AG04450 (cell line): ENCODE results near the gene OTOF. TPM values are rescaled to one million over a fixed set of nuclear protein-coding genes. Genes with fewer than 3 reads are reported as not detected.

Source experiments
- CTCF ChIA-PET: fragments of 300-600, 350-600 bp; formaldehyde crosslinking; extraction: SDS; loops from one replicate; lab custom pipeline; 2022; ENCODE audit warnings: antibody characterized with exemption, inconsistent platforms; lab: Charles Lee
- POLR2A ChIA-PET: fragments of 350-600 bp; formaldehyde crosslinking; extraction: SDS; loops from one replicate; lab custom pipeline; 2021; ENCODE audit warnings: antibody characterized with exemption, inconsistent platforms; lab: Yijun Ruan, JAX
- DNase-seq: peaks from one replicate; pipeline ENCODE4 v3.0.0-alpha.2; 2011; ENCODE audit warnings: low read depth, low spot score
- H3K27ac ChIP-seq: one replicate; pipeline ENCODE4 v1.5.1; 2012; ENCODE audit warnings: low read depth, low read length, control low read depth
- H3K27me3 ChIP-seq: one replicate; pipeline ENCODE4 v1.6.0; 2012; ENCODE audit warnings: low read length; ENCODE audit not compliant: control insufficient read depth, insufficient read depth
- H3K4me3 ChIP-seq: 2 replicates; pipeline ENCODE4 v1.5.1; 2011; ENCODE audit warnings: mild to moderate bottlenecking, low read depth, low read length, control low read depth
- H3K9me3 ChIP-seq: 2 replicates; pipeline ENCODE4 v1.5.1; 2012; ENCODE audit warnings: low read length; ENCODE audit not compliant: control insufficient read depth, insufficient read depth
- polyA plus RNA-seq: library from polyadenylated mRNA; depleted of rRNA; stranded (reverse); fragments of >200 nt; gene quantifications from 2 replicates; pipeline ENCODE4 v1.2.3, GENCODE V29; 2011
- TF ChIP-seq, protein P1 (sequence below): IDR thresholded peaks from 2 replicates; pipeline ENCODE4 v1.5.1; 2011; ENCODE audit warnings: low read depth, low read length, control low read depth, inconsistent platforms

OTOF gene
- polyA plus RNA-seq, 1 experiment: not detected

DNA sequence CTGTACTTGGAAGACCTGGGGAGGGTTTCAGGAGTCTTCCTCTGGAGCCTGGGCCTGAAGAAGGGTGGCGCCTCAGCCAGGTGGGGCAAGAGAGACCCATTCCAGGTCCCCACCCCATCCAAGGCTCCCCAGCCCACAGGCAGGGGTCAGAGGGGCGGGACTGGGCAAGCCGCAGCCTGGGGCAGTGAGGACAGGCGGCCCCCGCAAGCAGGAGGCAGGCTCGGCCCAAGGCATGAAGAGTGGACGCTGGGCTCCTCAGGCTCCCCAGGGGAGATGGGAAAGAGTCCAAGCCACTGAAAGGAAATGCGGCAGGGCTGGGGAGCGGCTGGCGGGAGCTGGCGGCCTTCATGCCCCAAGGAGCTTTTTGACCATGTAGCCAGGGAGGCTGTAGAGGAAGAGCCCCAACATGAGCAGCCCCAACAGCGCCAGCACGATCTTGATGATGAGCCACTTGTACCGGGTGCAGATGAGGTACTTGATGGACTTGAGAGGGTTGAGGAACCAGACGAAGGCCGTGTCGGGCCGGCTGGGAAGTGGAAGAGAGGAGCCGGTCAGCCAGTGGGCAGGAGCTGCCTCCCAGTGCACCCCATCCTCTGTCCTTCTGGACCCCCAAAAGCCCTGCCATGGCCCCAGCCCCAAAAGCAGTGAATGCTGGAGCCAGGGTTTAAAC lies 20.1 kb downstream of the OTOF start:
- TF ChIP-seq, protein P1, sequence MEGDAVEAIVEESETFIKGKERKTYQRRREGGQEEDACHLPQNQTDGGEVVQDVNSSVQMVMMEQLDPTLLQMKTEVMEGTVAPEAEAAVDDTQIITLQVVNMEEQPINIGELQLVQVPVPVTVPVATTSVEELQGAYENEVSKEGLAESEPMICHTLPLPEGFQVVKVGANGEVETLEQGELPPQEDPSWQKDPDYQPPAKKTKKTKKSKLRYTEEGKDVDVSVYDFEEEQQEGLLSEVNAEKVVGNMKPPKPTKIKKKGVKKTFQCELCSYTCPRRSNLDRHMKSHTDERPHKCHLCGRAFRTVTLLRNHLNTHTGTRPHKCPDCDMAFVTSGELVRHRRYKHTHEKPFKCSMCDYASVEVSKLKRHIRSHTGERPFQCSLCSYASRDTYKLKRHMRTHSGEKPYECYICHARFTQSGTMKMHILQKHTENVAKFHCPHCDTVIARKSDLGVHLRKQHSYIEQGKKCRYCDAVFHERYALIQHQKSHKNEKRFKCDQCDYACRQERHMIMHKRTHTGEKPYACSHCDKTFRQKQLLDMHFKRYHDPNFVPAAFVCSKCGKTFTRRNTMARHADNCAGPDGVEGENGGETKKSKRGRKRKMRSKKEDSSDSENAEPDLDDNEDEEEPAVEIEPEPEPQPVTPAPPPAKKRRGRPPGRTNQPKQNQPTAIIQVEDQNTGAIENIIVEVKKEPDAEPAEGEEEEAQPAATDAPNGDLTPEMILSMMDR: no peak
- H3K4me3 ChIP-seq: no peak overlapping the region
- POLR2A ChIA-PET: no interaction called here
- DNase-seq: no peak
- no peaks in the 10 kb centered on the region for H3K9me3 ChIP-seq
- CTCF ChIA-PET: no interaction called here
- H3K27me3 ChIP-seq: peaks cover 13% of the 10 kb centered on the region
- no peak overlapping the region for H3K27ac ChIP-seq

DNA sequence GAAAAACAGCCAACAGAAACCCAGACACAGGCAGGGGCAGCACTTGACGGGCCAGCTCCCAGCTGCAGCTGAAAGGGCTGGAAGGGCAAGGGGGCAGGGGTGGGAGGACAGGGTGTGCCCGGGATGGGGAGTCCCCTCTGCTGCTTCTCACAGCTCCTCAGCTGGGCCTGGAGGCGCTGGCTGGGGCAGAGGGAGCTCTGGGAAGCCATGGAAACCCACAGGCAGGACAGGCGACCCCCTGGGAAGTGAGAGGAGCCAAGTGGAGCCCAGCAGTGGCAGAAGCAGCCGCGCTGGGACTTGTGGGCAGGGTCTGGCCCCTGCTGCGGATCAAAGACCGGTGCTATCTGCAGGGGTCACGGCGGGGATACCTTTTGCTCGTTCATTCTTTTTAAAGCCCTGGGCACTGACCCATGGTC lies 20.7 kb downstream of the OTOF start:
- CTCF ChIA-PET: no interaction called here
- POLR2A ChIA-PET: no interaction called here

DNA sequence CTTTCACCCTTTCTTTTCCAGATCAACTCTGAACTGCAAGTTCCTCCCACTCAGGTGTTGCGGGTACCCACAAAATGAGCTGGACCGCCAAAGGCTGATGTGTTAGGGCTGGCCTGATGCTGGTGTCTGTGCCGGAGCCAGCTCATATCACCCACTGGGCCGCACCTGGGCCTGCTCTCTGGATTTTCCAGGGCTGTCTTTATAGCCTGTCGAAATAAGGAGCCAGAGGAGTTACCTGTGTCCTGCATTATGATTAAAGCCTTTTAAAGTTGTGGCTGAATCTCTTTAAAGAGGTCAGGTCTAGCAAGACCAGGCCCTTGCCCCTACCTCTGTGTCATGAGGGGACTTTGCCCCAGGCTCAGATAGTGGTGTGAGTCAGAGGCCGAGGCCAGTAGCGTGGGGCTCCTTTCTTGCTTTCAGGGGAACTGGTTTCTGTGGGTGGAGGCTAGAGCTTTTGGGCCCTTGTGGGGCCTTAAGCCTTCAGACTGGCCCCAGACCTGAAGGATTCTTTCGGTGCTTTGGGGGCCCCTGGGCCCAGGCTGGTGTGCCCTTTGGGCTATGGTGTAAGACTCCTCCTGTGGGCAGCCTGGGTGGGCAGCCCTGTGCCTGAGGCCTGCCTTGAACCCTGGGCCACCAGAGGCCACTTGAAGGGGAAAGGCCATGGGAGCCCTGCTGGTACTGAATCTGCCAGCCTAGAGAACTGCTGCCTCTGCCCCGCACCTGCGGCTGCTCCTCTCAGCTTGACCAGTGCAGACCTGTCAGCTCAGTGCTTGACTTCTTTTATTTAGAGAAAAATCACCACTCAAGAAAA lies 21.3 kb downstream of the OTOF start:
- H3K9me3 ChIP-seq: no peaks in the 10 kb centered on the region
- H3K4me3 ChIP-seq: no peak overlapping the region
- TF ChIP-seq, protein P1: no peak
- ChIA-PET CTCF (no interaction called here), POLR2A (no interaction called here)
- peaks cover 13% of the 10 kb centered on the region for H3K27me3 ChIP-seq
- DNase-seq: no peak
- H3K27ac ChIP-seq: no peak overlapping the region

More for the DNA sequence above, 20.7 kb downstream of the OTOF start:
- Histone ChIP-seq H3K27me3 (peaks cover 13% of the 10 kb centered on the region), H3K4me3 (no peak overlapping the region), H3K27ac (no peak overlapping the region), H3K9me3 (no peaks in the 10 kb centered on the region)
- no peak for DNase-seq
- TF ChIP-seq, protein P1: no peak

DNA sequence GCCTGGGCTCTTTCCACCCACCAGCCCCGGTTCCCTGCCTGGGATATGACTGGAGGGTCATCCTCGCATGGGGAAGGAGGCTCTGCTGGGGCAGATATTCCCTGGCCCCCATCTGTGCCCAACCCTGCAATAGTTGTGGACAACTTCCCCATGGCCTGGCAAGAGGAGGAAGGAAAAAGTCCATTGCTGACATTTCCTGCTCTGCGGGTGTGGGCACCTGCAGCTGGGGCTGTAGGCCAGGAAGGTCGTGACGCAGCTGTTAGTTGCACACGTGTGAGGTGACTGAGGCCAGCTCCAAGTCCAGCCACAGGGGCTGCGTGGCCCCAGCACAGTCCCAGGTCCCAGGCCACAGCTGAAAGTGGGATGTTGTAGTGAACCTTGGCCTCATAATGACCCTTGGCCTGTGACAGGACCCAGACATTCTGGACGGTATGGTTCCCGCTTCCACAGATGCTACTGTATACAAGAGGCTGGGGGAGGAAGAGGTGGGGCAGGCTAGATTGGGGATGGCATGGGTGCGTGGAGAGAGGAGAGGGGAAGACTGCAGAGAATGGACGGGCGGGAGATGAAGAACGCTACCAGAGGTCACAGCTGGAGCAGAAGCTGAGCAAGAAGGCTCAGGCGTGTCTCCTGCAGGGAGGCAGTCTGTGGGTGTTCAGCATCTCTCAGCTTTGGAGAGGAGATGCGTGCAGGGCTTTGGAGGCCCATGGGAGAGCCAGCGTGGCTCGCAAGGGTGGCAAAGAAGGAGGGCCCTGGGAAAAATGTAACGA lies 22.1 kb downstream of the OTOF start:
- Histone ChIP-seq H3K4me3 (no peak overlapping the region), H3K9me3 (no peaks in the 10 kb centered on the region), H3K27ac (no peak overlapping the region), H3K27me3 (peaks cover 13% of the 10 kb centered on the region)
- ChIA-PET CTCF (no interaction called here), POLR2A (no interaction called here)
- TF ChIP-seq, protein P1: no peak
- DNase-seq: no peak
